NCI-H2227 (cell line): Measurements from ENCODE around the gene GALNT18.

Experiments
- DNase-seq: peaks from one replicate; lab custom pipeline; 2025; ENCODE audit not compliant: unreplicated experiment; lab: John Stamatoyannopoulos, UW

Gene GALNT18

GRCh38 chr11:11320825-11321224 lies 301.0 kb downstream of the GALNT18 start:
- no peak for DNase-seq

GRCh38 chr11:11318961-11319360 lies 302.8 kb downstream of the GALNT18 start:
- DNase-seq = no peak

DNA sequence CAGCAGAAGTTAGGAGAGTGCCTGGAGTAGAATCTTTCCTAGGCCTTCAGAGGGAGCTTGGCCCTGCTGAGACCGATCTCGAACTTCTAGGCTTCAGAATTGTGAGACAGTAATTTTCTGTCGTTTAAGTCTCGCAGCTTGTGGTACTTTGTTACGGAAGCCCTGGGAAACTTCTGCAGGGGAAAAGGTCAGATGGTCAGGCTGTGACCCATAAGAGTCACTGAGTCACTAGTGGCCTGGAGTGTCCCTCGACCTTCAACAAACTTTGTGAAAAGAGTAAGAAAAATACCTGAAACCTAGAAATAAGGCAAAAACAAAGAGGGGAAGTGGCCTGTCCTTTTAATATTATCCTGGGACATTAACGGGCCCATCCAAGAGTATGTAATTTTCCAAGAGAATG lies 303.3 kb downstream of the GALNT18 start:
- no peak for DNase-seq

DNA sequence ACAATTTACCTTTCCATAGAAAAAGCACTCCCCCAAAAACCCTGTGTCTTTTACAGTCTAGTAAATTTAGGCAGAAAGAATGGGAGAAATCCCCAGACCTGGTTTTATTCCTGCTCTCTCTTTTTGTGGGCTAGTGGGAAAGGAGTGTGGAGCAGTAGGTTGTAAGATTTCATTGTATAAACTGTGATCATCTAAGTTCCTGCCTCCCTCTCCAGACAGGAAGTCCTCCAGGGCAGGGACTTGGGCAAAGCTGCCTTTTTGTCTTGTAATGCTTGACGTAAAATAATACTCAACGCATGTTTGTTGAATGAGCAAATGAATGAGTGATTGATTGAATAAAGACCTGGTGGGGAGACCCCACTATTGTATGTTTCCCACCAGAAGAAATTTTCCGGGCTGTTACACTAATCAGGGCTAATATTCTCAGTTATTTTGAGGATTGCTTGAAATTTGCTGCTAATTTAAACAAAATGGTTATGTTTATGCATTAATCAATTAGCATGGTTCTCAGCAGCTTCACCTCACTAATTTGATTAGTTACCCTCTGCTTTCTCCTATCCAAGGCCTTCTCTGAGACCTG lies 305.1 kb downstream of the GALNT18 start:
- no peak for DNase-seq

DNA sequence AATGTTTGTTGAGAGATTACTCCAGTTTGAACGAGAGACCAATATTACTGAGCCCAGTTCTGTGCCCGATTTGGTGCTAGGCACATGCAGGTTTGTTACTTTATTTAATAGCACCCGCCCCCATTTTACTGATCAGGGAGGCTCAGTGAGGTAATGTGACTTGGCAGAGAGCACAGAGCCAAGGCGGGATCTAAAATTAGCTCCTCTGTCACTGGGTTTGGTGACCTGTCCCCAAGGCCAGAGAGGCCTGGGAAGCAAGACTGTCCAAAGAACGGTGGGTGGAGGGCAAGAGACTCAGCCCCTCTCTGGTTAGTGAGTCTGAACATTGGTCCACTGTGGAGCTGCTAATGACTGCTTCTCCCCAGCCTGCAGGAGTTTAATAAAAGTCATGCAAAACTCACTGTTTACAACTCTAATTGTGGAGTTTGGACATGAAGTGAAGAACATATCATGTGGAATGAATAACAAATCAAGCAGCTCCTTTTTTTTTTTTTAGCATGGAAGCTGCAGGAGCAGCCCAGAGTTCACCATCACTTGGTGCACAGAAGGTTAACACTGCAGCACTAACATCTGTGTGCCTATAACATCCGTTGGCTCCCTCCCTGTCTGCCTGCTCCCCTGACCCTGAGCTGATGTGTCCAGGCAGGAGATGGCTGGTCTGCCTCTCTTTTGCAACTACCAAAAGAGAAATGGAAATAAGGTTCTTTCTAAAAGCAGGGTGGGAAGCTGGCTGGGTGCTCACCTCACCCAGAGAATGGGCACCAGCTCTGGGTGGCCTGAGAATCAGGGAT lies 307.7 kb downstream of the GALNT18 start:
- no peak for DNase-seq

DNA sequence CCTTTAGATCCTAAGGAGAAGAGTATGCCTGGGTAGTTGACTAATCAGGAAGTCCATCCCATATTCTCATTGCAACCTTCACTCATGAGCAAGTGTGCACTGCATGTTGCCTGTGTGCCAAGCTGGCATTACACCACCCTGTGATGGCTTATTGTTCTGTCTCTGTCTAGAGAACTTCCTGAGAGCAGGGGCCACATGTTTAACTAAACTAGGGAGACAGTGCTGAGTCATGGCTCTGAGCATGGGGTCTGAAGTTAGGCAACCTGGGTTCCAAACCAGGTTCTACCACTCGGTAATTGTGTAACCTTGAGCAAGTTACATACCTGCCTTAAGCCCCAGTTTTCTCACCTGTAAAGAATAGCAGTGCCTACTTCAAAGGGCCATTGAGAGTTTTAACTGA lies 308.4 kb downstream of the GALNT18 start:
- DNase-seq = no peak

GRCh38 chr11:11312738-11313137 lies 309.1 kb downstream of the GALNT18 start:
- no peak for DNase-seq

GRCh38 chr11:11311169-11311568 lies 310.6 kb downstream of the GALNT18 start:
- no peak for DNase-seq

DNA sequence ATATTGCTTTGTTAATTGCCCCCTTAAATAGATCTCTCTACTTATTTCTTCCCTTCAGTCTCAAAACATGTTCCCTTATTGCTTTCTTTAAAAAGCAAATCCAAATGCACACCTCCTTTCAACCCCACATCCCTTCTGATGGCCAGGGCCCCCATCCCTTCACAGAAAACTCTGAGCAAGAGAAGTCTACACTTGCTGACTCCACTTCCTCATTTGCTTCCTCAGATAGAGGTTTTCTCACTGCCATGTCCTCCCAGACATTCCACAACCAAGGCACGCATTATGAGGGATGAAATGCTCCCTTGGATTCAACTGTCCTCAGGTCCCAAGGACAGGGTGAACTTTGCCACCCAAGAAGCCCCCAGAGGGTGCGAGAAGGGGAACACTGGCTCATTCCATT lies 311.9 kb downstream of the GALNT18 start:
- DNase-seq = no peak

DNA sequence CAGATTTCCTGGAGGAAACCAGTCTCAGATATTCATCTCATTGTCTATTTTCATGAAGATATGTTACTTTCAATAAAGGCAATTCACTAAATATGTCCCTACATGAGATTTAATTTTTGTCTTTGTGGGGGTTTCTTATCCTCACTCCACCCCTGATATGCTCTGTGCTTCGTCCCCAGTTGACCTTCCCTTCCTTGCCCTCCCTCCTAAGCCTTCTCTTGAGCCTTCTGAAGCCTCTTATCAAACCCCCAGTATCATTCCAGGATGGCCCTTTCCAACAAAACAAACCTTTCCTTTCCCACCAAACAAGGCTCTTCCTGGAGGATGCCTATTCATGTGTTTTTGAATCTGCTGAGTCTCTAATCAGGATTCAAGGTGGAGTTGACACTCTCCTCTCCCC lies 313.6 kb downstream of the GALNT18 start:
- no peak for DNase-seq

- no peak for DNase-seq
These were observed 314.9 kb downstream of the GALNT18 start for GRCh38 chr11:11306855-11307254.

GRCh38 chr11:11304550-11304949 lies 317.3 kb downstream of the GALNT18 start:
- DNase-seq = no peak

- no peak for DNase-seq
These were observed 319.2 kb downstream of the GALNT18 start for GRCh38 chr11:11302565-11302964.

DNA sequence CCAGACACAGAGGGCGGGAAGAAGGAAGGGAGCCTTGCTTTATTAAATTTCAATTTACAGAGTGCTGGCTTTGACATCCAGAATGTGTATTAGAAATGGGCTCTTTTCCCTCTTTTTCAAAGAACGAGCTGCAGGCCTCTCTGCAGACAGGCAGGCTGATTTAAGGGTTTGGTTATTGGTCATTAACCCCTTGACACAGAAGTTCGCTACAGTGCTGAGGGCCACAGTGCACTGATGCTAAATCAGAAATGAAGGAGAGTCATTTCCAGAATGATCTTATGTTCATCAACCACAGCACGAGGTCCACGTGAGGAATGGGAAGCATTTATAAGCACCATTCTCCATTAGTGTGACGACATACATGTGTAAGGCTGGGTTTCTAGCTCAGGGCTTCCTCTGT lies 320.6 kb downstream of the GALNT18 start:
- DNase-seq = no peak

- peak; percentile 23 for DNase-seq
These were observed 324.2 kb downstream of the GALNT18 start for GRCh38 chr11:11297578-11297977.

DNA sequence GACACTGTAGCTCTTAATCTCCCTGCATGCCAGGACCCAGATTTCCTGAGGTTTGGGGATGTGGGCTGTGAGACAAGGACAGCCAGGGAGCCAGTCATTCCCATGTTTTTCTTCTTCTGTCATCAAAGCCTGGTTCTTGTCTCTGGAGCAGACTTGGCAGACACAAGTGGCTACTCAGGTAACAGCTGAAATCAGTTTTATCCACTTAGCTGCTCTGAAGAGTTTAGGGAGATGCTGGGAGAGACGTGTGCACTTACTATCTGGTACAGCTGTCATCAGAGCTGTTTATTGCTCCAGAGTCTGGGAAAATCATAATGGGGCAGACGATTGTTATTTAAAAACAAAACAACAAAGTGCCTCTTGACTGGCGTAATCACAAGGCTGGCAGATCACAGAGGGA lies 325.4 kb downstream of the GALNT18 start:
- DNase-seq = peak; percentile 80

DNA sequence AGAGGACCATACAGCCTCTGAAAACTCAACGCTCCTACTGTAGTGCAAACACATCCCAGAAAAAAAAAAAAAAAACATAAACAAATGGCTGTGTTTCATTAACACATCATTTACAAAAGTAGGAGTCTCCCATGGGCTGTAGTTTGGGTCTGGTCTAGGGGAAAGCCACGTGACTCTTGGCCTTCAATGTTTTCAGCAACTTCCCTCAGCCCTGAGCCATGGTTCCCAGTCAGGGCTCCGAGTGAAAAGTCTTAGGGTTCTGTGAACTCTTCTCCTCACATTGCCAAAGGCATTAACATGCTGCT lies 327.3 kb downstream of the GALNT18 start:
- no peak for DNase-seq

- no peak for DNase-seq
These were observed 327.8 kb downstream of the GALNT18 start for GRCh38 chr11:11293798-11294550.

GRCh38 chr11:11292839-11293238 lies 329.0 kb downstream of the GALNT18 start:
- no peak for DNase-seq

GRCh38 chr11:11291041-11292015 lies 330.5 kb downstream of the GALNT18 start:
- DNase-seq = no peak

- DNase-seq = no peak
These were observed 331.5 kb downstream of the GALNT18 start for GRCh38 chr11:11290354-11290753.
